ENCODE results near the gene BUB1.
A peak's percentile ranks its signal among the peaks of the same experiment; 100 is the strongest.
"Not testable (repeated sequence)": the region's sequence is repeated elsewhere in the genome, so short reads cannot be mapped to it uniquely, and the experiment has no call there.

BUB1 gene

DNA sequence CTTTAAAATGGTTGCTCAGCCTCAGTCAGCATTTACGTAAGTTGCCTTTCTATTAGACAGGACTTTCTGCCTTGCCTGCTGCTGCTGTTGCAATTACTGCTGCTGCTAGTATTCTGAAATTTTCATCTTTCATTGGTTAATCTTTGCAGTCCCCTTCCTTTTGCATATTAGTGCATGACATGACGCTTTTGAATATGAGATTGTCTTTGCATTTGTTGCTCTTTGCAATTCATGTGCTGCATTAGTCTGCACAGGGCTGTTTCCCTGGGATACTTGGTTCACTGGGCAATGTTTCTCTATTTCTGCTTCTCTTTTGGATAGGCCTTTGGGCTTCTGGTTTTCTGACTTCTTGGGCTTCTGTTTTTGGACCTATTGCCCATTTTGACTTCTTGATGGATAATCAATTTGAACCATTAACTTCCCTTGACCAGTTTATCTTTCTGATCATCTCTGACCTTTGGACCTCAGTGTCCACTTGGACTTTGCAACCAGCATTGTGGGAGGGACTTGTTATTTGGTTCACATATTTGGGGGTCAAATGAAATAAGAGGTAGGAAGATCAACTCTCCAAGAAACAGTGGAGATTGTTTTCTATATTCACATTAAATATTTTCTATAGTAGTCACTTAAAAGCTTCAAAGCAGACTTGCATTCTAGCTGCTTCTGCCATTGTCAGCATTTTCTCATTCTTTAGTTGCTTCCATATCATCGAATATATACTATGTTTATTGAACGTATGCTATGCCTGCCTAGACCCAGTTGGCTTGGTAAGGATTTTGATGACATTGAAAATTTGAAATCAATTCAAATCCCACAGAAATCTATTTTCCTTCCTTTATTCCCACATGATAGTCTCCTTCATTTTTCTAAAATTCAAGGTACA lies 12.5 kb upstream of the BUB1 start:
- no peak for DNase-seq

DNA sequence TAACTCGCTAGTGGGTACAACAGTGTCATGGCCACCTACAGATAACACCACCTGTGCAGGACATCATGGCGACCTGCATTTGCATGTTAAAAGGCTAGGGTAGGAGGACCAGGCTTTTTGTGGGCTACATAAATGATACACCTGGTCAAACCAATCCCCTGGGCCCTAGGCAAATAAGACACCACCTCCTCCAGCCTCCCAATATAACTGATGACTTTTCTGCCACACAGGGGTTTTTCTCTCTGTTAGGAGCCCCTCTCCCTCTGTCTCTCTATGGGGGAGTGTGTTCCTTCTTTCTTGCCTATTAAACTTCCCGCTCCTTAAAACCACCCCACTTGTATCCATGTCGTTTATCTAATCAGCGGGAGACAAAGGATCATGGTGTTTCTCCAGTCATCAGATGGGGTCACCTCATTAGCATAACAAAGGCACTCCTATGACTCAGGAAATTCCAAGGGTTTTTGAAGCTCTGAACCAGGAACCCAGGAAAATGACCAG lies 10.8 kb upstream of the BUB1 start:
- no peak for DNase-seq

DNA sequence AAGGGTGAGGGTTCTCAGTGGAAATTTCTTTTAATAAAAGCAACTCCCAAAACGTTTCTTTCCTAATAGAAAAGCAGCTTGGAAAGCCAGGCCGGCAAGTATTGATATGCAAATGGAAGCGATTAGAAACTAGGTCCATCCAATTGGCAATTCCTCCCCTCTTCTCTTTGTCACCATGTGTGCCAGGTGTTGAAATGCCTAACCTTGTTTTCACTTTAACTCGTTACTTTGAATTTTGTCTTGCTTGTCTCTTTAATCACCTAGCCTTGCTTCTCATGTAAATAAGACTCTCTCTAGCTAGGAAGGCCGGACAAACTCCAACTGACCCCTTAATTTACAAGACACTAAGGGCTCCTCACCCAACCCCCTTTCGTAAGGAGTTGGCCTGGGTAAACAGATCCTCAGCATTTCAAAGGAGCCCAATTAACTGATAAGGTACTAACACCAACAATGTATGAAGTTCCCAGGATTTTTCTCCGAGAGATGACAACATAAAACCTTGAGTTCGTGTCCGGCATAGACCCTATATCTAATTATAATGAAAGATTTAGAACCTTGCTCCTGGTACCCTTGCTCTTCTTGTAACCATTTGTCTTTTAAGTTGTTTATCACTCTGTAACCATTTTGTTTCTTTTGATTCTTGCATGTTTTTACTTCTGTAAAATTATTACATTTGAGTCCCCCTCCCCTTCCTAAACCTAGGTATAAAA lies 10.1 kb upstream of the BUB1 start:
- not testable (repeated sequence) for DNase-seq

DNA sequence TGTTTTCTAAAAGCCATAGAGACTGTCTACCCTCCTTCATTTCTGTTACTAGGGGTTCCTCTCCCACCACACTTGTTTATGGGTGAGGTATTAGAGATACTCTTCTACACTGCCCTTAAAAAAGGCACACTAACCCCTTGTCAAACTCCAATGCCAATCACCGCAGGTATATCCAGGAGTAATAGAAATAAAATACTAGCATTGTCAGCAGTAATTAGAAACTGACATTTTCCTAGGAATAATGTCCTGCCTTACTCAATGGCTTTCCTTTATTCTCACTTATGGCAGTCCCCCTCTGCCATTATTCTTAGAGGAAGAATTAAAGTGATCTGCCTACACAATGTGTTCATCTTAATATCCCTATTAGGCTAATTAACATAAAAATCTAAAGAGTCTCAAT lies 5.0 kb upstream of the BUB1 start:
- no peak for DNase-seq

DNA sequence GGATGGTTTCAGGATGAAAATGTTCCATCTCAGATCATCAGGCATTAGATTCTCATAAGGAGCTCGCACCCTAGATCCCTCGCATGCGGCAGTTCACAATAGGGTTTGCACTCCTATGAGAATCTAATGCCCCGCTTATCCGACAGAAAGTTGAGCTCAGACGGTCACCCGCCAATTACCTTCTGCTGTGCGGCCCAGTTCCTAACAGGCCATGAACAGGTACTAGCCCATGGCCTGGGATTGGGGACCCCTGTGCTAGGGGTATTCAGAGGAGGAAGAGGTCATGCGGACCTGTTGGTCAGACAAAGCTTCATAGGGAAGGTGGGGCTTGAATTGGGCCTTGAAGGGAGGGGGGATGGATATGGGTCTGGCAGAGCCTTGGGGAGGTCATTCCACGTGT lies 4.4 kb upstream of the BUB1 start:
- no peak for DNase-seq

DNA sequence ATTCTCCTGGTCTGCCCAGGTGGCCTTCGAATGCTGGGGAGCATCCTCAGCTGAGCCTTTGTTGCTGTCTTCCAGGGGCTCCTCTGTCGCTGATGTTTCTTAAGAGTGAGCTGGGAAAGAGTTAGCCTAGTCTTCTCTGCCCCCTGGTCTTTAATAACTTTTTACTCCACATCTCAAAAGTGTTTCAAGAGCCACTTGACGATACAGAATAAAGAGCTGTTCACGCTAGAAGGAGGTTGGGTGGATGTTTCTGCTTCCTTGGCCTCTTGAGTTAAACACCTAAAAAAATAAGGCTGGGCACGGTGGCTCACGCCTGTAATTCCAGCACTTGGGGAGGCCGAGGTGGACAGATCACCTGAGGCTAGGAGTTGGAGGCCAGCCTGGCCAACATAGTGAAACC lies 2.8 kb upstream of the BUB1 start:
- DNase-seq: no peak

DNA sequence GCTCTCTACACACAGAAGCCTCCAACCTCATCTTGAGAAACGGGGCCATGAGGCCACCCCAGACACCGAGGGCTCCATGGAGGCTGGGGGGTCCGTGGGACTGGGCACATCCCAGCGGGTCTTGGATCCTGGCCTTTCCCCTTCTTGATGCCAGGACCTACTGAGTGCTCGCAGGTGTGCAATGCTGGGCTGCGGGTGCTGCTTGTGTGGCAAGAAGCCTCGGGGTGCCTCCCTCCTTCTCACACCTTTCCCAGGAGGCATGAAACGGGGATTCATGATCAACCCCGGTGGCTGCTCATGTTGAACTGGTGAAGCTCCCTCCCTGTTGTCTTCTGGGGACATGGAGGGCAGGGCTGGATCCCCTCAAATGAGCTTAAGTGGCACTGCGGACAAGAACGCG lies 2.0 kb upstream of the BUB1 start:
- no peak for DNase-seq

DNA sequence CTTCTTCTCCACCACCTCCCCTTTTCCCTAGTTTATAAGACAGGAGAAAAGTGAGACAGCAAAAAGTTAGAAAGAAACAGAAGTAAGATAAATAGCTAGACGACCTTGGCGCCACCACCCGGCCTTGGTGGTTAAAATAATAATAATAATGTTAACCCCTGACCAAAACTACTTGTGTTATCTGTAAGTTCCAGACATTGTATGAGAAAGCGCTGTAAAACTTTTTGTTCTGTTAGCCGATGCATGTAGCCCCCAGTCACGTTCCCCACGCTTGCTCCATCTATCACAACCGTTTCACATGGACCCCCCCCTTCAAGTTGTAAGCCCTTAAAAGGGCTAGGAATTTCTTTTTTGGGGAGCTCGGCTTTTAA lies 1.5 kb upstream of the BUB1 start:
- DNase-seq: no peak

DNA sequence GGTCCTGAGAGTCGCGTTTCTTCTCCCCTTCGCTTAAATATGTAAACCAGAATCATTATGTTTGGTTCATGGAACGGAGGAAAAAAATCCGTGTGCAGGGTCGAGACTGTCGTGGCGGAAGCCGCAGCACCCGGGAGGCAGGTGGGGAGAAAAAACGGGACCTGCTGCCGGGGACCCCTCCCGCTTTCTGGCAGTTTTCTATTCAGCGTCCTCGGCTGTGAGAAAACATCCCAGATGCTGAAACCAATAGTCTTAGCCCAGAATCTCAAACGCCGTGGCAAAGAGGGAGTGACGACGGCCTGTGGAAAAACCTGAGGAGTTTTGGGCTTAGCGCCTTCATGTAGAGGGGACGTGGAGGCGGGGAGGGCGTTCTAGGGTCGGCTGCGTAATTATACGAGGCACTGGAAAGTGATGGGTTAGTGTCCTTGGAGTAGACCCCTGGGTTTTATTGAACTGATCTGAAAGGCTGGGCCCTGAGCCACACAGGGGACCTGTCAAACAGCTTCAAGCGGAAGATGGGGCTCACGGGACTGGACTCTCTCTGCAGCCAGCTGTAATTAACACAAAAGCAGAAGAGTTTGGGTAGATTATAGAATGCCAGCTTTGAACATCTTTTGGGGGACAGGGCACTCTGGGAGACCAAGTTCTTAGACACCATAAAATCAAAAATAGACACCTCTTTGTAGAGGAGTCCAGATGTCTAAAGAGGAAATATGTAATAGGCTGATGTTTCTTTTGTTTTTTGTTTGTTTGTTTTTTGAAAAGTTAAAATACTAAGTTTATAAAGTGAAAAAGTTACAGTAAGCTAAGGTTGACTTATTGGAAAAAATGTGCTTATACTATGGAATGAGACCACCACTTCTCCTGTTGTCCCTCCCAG lies 834 bp upstream of the BUB1 start:
- DNase-seq: peak; percentile 3

DNA sequence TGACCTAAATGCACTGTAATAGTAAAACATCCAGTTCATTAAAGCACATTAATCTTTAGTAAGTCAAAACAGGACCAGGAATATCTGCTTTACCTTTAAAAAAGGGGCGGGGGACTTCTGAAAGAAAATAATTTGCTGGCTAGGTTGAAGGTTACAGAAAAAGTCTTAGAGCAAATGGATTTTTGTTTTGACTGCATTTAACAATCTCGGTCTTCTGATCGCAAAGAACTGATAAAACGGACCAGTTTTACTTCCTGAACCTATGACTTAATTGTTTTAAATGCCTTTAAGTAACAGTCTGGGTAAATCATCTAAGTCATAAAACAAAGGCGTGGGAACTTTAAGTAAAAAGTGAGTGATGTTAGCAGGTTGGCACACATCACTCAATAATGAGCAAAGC lies 783 bp downstream of the BUB1 start:
- no peak for DNase-seq

DNA sequence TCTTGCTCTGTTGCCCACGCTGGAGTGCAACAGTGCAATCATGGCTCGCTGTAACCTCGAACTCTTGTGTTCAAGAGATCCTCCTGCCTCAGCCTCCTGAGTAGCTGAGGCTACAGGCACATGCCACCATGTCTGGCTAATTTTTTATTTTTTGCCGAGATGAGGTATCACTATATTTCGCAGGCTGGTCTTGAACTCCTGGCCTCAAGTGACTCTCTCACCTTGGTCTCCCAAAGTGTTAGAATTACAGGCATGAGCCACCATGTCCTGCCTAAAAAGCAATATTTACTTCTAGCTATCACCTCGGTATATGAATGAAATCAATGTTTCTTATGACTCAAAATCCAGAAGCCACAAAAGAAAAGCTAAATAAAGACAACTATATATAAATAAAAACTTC lies 2.2 kb downstream of the BUB1 start:
- DNase-seq: no peak

DNA sequence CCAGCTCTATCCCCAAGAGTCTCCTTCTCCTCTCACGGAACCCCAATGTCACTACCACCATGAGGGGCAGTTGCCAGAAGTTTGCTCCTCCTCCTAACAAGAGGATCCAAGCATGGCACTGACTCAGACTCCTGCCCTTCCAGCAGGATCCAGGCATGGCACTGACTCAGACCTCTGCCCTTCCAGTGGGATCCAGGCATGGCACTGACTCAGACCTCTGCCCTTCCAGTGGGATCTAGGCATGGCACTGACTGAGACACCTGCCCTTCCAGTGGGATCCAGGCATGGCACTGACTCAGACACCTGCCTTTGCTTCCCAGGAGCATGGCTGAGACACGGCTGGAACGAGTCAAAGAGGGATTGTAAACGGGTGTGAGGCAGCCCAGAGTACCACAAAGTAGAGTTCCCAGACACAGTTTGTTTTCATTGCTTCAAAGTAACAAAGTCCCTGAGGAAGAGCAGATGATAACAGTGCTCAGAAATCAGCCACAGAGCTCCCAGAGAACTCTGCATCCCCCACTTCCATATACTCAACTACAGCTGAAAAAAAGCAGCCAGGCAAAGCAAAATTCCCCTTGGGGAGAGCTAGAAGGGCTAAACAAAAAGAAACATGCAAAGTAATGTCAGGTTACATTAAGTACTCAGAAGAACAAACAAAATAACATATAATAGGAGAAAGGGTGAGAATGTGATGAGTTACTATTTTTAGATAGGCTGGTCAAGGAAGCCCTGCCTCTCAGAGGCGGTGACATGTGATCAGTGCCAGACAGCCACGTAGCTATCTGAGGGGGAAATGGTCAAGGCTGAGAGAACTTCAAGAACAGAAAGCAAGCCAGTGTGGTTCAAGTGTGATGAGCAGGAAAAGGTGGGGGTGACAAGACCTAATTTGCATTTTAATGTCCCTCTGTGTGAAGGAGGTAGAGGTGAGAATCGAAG lies 3.0 kb downstream of the BUB1 start:
- DNase-seq: peak; percentile 2

DNA sequence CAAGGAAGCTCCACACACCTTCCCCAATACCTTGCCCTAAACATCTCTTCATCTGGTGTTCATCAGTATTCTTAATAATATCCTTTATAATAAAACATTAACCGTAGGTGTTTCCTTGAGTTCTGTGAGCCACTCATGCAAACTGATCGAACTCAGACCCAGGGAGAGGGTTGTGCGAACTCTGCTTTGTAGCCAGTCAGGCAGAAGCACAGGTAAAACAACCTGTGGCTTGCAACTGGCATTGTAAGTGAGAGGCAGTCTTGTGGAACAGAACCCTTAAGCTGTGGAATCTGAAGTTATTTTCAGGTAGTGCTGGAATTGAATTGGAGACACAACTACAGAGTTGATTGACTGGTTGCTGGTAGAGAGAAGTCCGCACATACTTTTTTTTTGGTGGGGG lies 4.7 kb downstream of the BUB1 start:
- no peak for DNase-seq

DNA sequence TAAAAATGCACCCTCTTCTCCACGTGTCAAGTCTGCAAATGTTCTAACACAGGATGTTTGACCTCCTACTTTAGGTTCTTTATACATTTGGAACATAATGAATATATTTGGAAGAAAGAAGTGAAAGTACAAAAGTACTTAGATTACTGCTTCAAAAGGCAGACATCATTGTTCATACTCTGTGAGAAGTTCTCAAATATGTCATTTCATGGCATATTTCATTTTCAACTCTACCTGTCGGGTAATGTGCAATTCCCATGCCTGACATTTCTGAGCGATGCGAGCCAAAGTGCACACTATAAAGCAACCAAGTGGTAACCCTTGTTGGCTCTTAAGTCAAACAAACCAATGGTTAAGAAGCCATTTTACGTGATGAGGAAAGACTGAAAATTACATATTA lies 7.0 kb downstream of the BUB1 start:
- DNase-seq: no peak

DNA sequence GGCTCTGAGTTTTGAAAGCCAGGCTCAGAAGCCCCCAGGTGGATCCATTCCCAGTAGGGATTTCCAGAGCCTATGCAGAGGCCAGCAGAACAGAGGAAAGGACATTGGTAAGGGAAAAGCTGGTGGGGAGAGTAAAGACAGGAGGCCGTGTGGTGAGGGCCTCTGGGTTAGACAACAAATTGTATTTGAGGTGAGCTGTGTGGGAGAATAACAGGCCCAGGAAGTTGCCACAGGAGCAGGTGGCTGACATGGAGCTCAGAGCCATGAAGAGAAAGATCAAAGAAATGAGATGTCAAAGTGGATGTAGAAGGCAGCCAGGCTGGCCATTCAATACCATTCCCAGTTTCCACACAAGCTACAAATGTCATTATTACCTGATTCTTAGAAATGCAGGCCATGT lies 8.8 kb downstream of the BUB1 start:
- DNase-seq: no peak

DNA sequence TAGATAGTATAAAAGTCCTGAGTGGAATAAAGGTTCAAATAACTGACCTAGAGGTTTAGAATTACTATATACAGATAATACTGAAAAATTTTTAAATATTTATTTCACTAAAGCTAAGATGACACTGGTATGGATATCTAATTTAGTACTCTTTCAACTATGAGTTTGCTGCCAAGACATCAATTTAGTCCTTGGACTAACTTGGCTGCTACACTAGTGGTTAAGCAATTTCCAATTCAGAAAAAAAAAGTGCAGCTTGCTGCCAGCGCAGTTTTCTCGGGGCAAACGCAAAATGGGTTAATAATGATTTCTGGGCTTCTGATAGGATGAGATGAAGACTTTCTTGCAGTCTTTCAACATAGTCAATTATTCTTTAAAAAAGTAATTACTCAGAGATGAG lies 10.8 kb downstream of the BUB1 start:
- no peak for DNase-seq

DNA sequence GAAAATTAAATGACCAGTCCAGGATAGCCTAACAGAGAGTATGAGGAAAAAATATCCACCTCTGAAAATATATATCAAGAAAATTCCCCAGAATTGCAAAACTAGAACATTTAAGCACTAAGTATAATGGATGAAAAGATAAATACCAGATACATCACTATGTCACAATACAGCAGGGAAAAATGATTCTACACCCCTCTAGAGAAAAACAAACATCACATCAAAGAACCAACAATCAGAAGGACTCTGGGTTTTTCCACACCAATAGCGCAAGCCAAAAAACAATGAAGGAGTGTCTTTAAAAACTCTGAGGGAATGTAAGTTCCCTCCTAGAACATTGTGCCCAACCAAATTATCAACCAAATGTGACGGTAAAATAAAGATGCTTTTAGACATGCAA lies 13.7 kb downstream of the BUB1 start:
- DNase-seq: no peak

DNA sequence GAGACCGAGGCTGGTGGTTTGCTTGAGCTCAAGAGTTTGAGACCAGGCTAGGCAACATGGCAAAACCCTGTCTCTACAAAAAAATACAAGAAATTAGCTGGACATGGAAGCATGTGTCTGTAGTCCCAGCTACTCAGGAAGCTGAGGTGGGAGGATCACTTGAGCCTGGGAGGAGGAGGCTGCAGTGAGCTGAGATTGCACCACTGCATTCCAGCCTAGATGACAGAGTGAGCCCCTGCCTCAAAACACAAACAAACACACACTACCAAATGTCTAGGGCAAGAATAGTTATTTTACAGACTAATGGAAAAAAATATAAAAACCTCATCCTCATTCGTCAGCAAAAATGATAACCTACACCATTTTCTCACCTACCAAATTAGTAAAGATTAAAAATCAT lies 15.3 kb downstream of the BUB1 start:
- no peak for DNase-seq

DNA sequence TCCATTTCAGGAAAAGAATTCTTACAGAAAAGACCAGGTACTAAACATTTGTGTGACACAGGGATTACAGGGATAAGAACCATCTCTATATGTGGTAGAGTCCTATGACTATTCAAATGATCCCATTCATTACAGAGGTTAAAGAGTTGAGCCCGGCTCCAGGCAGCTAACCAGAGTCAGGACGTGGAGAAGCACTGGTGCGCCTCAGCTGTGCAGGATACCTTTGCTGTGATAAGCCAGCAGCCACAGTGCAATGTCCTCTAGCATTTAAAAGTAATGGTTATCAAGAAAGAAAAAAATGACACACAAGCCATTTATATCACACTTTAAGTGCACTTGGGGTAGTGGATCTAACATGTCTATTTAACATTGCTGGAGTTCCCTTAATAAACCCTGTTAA lies 17.3 kb downstream of the BUB1 start:
- DNase-seq: no peak

DNA sequence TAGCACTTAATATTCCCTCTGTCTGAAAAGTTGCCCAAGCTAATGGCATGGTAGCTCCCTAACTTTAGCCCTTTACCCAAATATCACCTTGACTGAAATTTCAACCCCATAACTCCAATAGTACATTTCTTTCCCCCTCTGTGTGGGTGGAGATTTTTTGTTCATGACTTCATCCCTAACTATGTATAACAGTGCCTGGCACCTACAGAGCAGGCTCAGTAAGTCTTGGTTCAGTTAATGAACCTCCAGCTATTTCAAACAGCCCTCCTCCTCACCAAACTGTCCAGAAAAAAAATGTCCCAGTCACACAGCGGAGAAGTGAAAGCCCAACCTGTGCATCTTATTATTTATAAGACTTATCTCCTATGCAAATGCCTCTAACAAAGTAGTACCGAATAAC lies 18.6 kb downstream of the BUB1 start:
- DNase-seq: no peak

DNA sequence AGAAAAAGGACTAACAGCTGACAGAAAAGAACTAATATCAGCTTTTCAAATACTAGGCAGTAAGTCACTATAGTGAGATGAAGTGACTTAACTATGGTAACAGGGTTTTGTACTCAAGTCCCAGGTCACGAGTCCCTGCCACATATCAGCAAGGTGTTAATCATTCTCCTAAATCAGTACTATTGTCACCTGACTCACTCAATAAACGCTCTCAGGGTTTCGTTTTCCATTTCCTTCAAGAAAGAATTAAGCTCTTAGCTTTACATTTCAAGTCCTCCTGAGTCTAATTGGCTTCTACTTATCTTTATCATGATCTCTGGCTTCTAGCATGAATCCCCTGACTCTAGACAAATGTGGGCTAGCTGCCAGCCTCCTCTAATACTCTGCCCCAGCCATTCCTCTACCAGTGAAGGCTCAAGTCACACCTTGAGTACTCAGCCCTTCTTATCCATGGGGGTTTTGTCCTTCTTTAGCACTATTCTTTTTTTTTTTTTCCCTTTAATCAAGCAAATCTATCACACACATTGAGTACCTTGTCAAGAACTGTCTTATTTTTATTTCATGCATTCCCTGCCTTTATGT lies 20.0 kb downstream of the BUB1 start:
- DNase-seq: no peak

DNA sequence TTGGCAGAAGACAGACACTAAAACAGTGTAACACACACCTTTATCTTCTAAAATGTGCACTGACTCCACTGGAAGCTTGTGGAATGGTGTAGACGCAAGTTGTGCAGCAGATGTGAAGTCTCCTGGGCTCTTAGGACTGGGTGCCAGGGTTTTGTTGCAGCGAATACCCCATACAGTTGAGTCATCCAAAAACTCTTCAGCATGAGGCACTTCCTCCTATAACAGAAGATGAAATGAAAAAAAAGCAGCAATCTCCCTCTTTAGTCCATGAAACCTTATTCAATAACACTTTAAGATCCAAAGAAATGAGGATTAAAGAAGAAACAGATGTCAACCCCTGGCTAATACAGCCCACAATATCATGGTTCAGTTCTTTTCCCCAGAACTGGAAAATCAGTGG lies 22.2 kb downstream of the BUB1 start:
- DNase-seq: no peak

All from stimulated activated naive CD4-positive, alpha-beta T cell treated with Interleukin-2 at 50 U/mL for 16 hours (primary cell).